GM18511 (cell line): ENCODE data around the gene LSM11.
A peak's percentile ranks its signal among the peaks of the same experiment; 100 is the strongest.
"Not testable (repeated sequence)": the region's sequence is repeated elsewhere in the genome, so short reads cannot be mapped to it uniquely, and the experiment has no call there.

Experiments
- ATAC-seq: cut with Tn5 transposase; IDR thresholded peaks from one replicate; pipeline ENCODE4 v1.9.1; 2021; ENCODE audit warnings: mild to moderate bottlenecking, moderate library complexity; ENCODE audit not compliant: unreplicated experiment

The LSM11 gene

GRCh38 chr5:157743163-157744050 lies at the start of gene LSM11:
Gene LSM11, plus strand, starts transcription at chr5:157743712. Its CDS starts 39 bp downstream, at chr5:157743751.
- peak; percentile 91 for ATAC-seq

- not testable (repeated sequence) for ATAC-seq
Measured at GRCh38 chr5:157693816-157694215, 49.7 kb upstream of the LSM11 start.

- not testable (repeated sequence) for ATAC-seq
Measured at GRCh38 chr5:157696154-157696553, 47.4 kb upstream of the LSM11 start.

- ATAC-seq: not testable (repeated sequence)
Measured at GRCh38 chr5:157698674-157699073, 44.8 kb upstream of the LSM11 start.

- no peak for ATAC-seq
Measured at GRCh38 chr5:157703736-157704135, 39.8 kb upstream of the LSM11 start.

- no peak for ATAC-seq
Measured at GRCh38 chr5:157708866-157709265, 34.6 kb upstream of the LSM11 start.

- ATAC-seq: no peak
Measured at GRCh38 chr5:157709346-157709745, 34.2 kb upstream of the LSM11 start.

- no peak for ATAC-seq
Measured at GRCh38 chr5:157710431-157710830, 33.1 kb upstream of the LSM11 start.

- no peak for ATAC-seq
Measured at GRCh38 chr5:157710882-157711281, 32.6 kb upstream of the LSM11 start.

GRCh38 chr5:157713830-157714595 lies 29.5 kb upstream of the LSM11 start:
- no peak for ATAC-seq

- ATAC-seq: no peak
Measured at GRCh38 chr5:157714596-157714864, 29.0 kb upstream of the LSM11 start.

GRCh38 chr5:157718519-157718918 lies 25.0 kb upstream of the LSM11 start:
- peak; percentile 65 for ATAC-seq

- no peak for ATAC-seq
Measured at GRCh38 chr5:157719245-157719644, 24.3 kb upstream of the LSM11 start.

GRCh38 chr5:157721159-157721558 lies 22.4 kb upstream of the LSM11 start:
- no peak for ATAC-seq

GRCh38 chr5:157722895-157723294 lies 20.6 kb upstream of the LSM11 start:
- ATAC-seq: not testable (repeated sequence)

GRCh38 chr5:157726607-157727006 lies 16.9 kb upstream of the LSM11 start:
- not testable (repeated sequence) for ATAC-seq

GRCh38 chr5:157727858-157728257 lies 15.7 kb upstream of the LSM11 start:
- ATAC-seq: not testable (repeated sequence)

- peak; percentile 66 for ATAC-seq
Measured at GRCh38 chr5:157729858-157730257, 13.7 kb upstream of the LSM11 start.

- ATAC-seq: no peak
Measured at GRCh38 chr5:157730900-157731271, 12.6 kb upstream of the LSM11 start.

GRCh38 chr5:157731272-157732129 lies 12.0 kb upstream of the LSM11 start, which contains the start of gene THG1L:
Gene THG1L, plus strand, starts transcription at chr5:157731420. Its CDS starts 21 bp downstream, at chr5:157731441.
- ATAC-seq: peak; percentile 96

GRCh38 chr5:157732130-157732514 lies 11.4 kb upstream of the LSM11 start:
- ATAC-seq: no peak
